A549 treated with ZK216348 at 1 μM for 4 hours (cell line): ENCODE data around the gene FAM236A. TPM values are rescaled to one million over a fixed set of nuclear protein-coding genes. Genes with fewer than 3 reads are reported as not detected.

Experiments
- total RNA-seq: library from RNA; stranded (reverse); fragments of 200-300 nt; extraction: Qiagen RNA extraction; gene quantifications from 5 replicates; pipeline ENCODE4 v1.2.3, GENCODE V29; 2022; ENCODE audit warnings: low read depth

The FAM236A gene
- not detected in 5 replicates for total RNA-seq

GRCh38 chrX:72937906-72938305 lies at the start of gene FAM236A:
Gene FAM236A, plus strand, starts transcription at chrX:72938206. Its CDS starts 57 bp downstream, at chrX:72938263.

GRCh38 chrX:72912315-72912714 lies 25.7 kb upstream of the FAM236A start, which contains the start of gene FAM236C:
Gene FAM236C, plus strand, starts transcription at chrX:72912615. Its CDS starts 100 bp downstream, at chrX:72912715.

GRCh38 chrX:72943819-72944169 lies 5.8 kb downstream of the FAM236A start, which contains the start of gene DMRTC1:
Gene DMRTC1, minus strand, starts transcription at chrX:72943837. Its CDS starts 68,143 bp downstream, at chrX:72875694.

Other genes starting within 250 kb of the FAM236A start
- 21.8 to 29.2 TPM (median 28.2 TPM) in 5 replicates for gene PHKA1, start 223.9 kb upstream of the FAM236A start, total RNA-seq
- 0.13 TPM in 1 of 5 replicates, not detected in the others for gene DMRTC1B, start 161.3 kb upstream of the FAM236A start, total RNA-seq
- gene FAM236B, start 155.5 kb upstream of the FAM236A start, total RNA-seq = not detected in 5 replicates
- gene FAM236D, start 130.0 kb upstream of the FAM236A start, total RNA-seq = not detected in 5 replicates
- gene FAM236C, start 25.6 kb upstream of the FAM236A start, total RNA-seq = not detected in 5 replicates
- gene DMRTC1, start 5.6 kb downstream of the FAM236A start, total RNA-seq = not detected in 5 replicates
- not detected in 5 replicates for gene PABPC1L2B, start 64.7 kb downstream of the FAM236A start, total RNA-seq
- gene PABPC1L2A, start 141.3 kb downstream of the FAM236A start, total RNA-seq = not detected in 5 replicates